Stomach (tissue), 4 donors: ENCODE results near the gene SPATA9.

Experiments
- CTCF ChIP-seq, 7 experiments: fragments of 450-650 bp in 4 of 7; fragments of 200-600 bp in 3 of 7; sonication (generic) in 3 of 7; IDR thresholded peaks; one replicate each; pipeline ENCODE4 v1.5.1; 2016 to 2019; ENCODE audit warnings: antibody characterized with exemption in 7 of 7, control low read depth in 2 of 7, mild to moderate bottlenecking in 1 of 7
- POLR2A ChIP-seq, 4 donors: fragments of 450-650 bp; IDR thresholded peaks; one replicate each; pipeline ENCODE4 v1.6.1; 2016; ENCODE audit warnings: antibody characterized with exemption in 4 of 4, control low read depth in 2 of 4, mild to moderate bottlenecking in 1 of 4, moderate library complexity in 1 of 4
- POLR2AphosphoS5 ChIP-seq, 3 donors: sonication (generic); formaldehyde crosslinking; IDR thresholded peaks; one replicate each; pipeline ENCODE4 v1.6.1; 2016; ENCODE audit warnings: antibody characterized with exemption in 3 of 3

GRCh38 chr5:95662946-95663345, 19.8 kb downstream of the SPATA9 start:
- TF ChIP-seq POLR2A (IDR thresholded peaks at IDR 0.05) (no peak), CTCF (IDR thresholded peaks at IDR 0.05) (no peak), POLR2AphosphoS5 (IDR thresholded peaks at IDR 0.05) (no peak)
